ENCODE results near the gene AHRR.
"Not testable (repeated sequence)": the region's sequence is repeated elsewhere in the genome, so short reads cannot be mapped to it uniquely, and the experiment has no call there.

AHRR gene

DNA sequence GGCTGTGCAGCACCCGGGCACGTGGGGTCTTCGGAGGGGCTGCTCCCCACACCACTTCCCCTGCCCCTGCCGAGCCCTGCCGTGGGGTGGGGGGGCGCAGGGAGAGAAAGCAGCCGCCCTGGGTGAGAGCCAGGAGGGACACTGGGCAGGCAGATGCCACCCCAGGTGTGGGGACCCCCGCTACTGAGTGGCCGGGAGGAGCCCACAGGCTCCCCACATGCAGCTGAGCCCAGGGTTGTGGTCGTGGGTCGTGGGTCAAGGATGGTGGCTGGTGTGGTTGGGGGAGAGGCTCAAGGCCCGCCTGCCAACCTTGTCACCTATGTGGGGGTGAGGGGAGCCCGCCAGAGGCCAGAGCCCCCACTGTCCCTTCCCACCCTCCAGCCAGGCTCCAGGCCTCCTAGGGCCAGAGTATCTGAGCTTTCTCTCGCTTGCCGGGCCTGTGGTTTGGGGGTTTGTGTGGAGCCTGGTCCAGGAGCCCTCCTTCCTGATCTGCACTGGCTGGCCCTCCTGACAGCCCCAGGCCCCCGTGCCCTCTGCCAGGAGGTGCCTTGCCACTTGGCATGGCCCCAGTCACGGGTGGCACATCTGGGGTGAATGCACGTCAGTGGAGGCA, 157.0 kb downstream of the AHRR start:
- no peak for DNase-seq

DNA sequence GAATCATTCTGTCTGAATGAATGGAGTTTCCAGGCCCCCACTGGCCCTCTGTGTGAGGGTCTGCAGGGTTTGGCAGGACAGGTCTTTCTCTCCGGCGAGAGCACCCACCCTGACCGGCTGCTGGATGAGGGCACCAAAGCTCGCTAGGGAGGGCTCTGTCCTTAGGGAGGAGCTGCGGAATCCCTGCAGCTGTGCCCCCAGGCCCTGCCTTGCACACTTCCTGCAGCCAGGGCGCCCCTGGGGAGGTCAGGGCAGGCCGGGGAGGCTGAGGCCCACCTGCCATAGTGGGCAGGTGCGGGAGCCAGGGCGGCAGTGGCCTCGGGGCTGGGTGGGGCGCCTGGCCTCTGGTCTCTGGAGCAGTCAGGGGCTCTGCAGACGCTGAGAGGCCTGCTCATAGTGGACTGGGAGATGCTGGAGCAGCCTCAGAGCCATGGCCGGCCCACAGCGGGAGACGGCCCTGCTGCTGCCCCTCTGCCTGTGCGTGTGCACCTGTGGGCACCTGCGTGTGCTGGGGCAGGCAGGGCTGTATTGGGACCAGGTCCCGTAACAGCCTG, 157.5 kb downstream of the AHRR start:
- DNase-seq, result no peak

DNA sequence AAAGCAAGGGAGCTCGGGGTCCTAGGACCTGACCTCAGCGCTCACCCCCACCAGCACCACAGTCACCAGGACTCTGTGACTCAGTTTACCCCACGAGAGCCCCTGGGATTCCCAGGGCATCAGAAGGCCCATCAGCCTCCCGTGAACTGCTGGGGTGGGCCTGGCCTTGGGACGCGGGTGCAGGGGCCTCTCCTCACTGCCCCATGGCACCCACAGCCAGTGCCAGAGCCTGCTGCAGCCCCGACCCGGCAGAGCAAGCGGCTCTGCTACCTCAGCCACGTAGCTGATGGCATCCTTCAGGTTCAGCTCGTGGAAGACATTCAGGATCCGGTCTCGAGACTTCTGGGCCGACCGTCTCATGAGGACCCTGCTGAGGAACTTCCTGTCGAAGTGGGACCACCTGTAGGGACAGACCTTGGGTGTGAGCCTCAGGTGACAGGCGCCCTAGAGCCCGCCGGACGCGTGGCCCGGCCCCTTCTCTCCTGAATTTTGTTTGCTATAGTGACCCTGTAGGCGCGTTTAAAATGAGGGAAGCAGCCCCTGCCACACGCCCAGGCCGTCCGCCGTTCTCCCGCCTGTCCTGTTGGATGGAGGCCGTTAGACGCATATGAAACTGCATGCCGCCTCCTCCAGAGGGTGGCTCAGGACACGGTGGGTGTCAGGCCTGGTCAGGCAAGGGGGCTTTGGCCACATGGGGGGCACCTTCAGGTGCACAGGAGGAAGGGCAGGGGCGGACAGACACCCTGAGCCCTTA, 158.2 kb downstream of the AHRR start:
- DNase-seq, result no peak

GRCh38 chr5:481347-481746, 159.8 kb downstream of the AHRR start:
- DNase-seq, result no peak

- DNase-seq, result no peak
These were observed 160.5 kb downstream of the AHRR start for GRCh38 chr5:482021-482420.

- no peak for DNase-seq
These were observed 161.0 kb downstream of the AHRR start for GRCh38 chr5:482506-482905.

DNA sequence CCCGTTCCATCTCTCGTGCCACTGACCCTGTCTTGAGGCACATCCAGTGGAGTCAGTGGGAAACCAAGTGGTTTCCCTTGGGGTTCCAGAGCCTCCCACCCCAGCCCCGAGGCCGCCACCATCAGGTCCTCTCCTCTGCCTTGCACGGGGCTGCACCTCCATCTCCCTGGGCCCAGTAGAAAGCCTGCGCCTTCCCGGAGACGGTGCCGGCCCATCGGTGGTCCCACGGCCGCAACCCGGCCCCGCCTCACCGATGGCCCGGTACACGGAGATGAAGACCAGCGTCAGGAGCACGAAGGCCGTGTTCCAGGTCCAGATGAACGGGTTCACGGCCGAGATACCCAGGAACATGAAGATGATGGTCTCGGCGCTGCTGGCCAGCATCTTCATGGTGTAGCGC, 161.5 kb downstream of the AHRR start:
- no peak for DNase-seq

DNA sequence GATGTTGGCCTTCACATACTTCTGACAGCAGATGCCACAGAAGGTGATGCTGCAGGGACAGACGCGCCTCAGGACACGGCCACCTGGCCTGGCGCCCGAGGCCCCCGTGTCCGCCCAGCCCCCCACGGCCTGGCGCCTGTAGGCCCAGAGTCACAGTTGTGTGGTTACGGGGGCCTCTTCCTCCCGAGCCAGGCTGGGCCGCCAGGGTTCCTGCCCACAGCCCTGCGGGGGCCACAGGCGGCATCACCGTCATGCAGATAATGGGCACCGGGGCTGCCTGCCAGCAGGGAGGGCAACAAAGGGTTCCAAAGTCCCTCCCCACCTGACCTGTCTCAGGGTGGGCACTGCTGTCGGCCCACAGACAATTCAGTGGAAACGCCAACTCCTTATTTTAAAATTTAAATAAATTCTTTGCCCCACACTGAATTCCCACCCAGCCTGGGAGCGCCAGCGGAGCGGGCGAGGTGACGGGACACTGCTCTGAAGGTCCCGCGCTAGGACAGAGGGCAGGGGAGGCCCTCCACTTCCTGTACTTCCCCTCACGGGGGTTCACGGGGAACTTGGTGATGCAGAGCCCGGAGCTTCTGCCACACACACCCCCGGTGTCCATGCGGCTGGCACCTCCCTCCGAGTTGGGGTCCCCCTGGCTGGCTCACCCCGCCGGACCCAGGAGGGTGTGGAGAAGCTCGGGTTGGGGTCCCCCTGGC, 162.1 kb downstream of the AHRR start:
- DNase-seq, result no peak

DNA sequence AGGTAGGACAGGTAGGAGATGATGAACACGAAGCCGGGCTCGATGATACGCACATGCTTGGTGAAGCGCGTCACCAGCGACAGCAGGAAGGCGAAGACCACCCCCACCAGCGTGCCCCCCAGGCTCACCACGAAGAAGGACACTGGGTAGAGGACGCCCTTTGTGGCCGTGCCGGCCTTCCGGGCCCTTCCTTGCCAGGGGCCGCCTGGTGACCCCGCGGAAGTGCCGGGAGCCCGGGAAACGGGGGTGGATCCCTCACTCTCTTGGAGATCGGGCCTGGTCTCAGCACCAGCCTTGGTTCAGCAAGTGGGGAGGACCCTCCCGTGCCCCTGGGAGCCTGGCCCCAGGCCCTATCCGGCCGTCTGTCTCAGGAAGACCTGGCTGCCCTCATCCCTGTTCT, 163.0 kb downstream of the AHRR start:
- DNase-seq, result no peak

GRCh38 chr5:485113-485945, 163.8 kb downstream of the AHRR start:
- no peak for DNase-seq

- no peak for DNase-seq
These were observed 164.5 kb downstream of the AHRR start for GRCh38 chr5:485946-486491.

DNA sequence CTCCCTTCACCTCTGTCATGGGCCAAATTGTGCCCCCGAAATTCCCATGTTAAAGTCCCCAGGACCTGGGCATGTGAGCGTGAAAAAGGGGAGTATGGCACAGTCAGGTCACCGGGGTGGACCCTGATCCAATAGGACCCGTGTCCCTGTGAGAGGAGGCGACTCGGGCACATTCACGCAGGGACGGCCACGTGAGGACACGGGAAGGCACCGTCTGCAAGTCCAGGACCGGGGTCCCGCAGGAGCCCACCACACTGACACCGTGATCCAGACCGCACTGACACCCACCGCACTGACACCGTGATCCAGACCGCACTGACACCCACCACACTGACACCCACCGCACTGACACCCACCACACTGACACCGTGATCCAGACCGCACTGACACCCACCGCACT, 165.1 kb downstream of the AHRR start:
- not testable (repeated sequence) for DNase-seq

Data from SHP77 treated with DMSO at 0.1 percent for 48 hours (cell line).